Lower leg skin (tissue), 3 donors: ENCODE results near the gene CXCR5.

ENCODE experiments used
- POLR2A ChIP-seq, 2 donors: fragments of 450-650 bp; IDR thresholded peaks; one replicate each; pipeline ENCODE4 v1.6.1; 2016 to 2017; ENCODE audit warnings: antibody characterized with exemption in 2 of 2, mild to moderate bottlenecking in 1 of 2, moderate library complexity in 1 of 2
- TF ChIP-seq, protein P1 (sequence below), 3 donors: fragments of 450-650 bp; IDR thresholded peaks; one replicate each; pipeline ENCODE4 v1.5.1; 2016; ENCODE audit warnings: antibody characterized with exemption in 3 of 3, mild to moderate bottlenecking in 3 of 3, moderate library complexity in 2 of 3

DNA sequence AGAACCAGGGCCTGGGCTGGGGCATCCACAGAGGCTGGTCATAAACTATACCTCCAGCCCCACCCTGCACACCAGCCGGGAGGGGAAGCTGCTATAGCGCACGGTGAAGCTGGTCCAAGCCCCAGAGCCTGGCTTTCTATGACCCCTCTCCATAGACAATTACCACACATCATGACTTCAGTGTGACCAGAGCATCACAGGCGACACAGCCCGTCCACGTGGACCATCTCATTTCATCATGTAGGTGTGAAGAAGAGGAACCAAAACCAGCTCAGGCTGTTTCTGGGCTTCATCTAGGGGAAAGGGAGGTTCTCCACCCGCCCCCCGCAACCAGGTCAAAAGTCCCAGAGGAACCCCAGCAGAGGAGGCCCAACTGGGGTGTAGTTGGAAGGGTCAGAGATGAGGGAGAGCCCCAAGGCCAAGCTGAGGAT, 3.0 kb downstream of the CXCR5 start:
- no peak for TF ChIP-seq POLR2A (IDR thresholded peaks at IDR 0.05)
- TF ChIP-seq, protein P1, sequence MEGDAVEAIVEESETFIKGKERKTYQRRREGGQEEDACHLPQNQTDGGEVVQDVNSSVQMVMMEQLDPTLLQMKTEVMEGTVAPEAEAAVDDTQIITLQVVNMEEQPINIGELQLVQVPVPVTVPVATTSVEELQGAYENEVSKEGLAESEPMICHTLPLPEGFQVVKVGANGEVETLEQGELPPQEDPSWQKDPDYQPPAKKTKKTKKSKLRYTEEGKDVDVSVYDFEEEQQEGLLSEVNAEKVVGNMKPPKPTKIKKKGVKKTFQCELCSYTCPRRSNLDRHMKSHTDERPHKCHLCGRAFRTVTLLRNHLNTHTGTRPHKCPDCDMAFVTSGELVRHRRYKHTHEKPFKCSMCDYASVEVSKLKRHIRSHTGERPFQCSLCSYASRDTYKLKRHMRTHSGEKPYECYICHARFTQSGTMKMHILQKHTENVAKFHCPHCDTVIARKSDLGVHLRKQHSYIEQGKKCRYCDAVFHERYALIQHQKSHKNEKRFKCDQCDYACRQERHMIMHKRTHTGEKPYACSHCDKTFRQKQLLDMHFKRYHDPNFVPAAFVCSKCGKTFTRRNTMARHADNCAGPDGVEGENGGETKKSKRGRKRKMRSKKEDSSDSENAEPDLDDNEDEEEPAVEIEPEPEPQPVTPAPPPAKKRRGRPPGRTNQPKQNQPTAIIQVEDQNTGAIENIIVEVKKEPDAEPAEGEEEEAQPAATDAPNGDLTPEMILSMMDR (IDR thresholded peaks at IDR 0.05) = no peak
